ENCODE results near the gene ZBTB16. TPM values are rescaled to one million over a fixed set of nuclear protein-coding genes. Genes with fewer than 3 reads are reported as not detected.

ZBTB16 gene
- total RNA-seq, 2 donors from 2014 or later = 3.3 to 4.0 TPM

- Mint-ChIP-seq H3K4me3 (no peak overlapping the region), H3K27me3 (ENCODE audit: low read depth) (no peaks in the 10 kb centered on the region), H3K4me1 (ENCODE audit: low read depth) (peaks cover 40% of the 10 kb centered on the region), H3K9me3 (peaks cover 0 to 2% of the 10 kb centered on the region in 2 donors), H3K27ac (no peak overlapping the region), H3K36me3 (ENCODE audit: insufficient read depth in 2 of 2) (peaks cover 0 to 2% of the 10 kb centered on the region in 2 donors)
- DNase-seq (no peak), ATAC-seq (replicated peaks in 1 of 2) (no peak)
These were observed 94.9 kb downstream of the ZBTB16 start for GRCh38 chr11:114154271-114155047.

- no peak for DNase-seq
- Mint-ChIP-seq H3K27ac (no peak overlapping the region), H3K36me3 (ENCODE audit: insufficient read depth in 2 of 2) (peaks cover 0 to 2% of the 10 kb centered on the region in 2 donors), H3K9me3 (peaks cover 0 to 2% of the 10 kb centered on the region in 2 donors), H3K27me3 (ENCODE audit: low read depth) (no peaks in the 10 kb centered on the region), H3K4me1 (ENCODE audit: low read depth) (peaks cover 41% of the 10 kb centered on the region), H3K4me3 (no peak overlapping the region)
- ATAC-seq (replicated peaks in 1 of 2) = no peak
These were observed 95.6 kb downstream of the ZBTB16 start for GRCh38 chr11:114155116-114155515.

- Mint-ChIP-seq H3K36me3 (ENCODE audit: insufficient read depth in 2 of 2) (peaks cover under 1 to 2% of the 10 kb centered on the region in 2 donors), H3K4me1 (ENCODE audit: low read depth) (peaks cover 45% of the 10 kb centered on the region), H3K4me3 (no peak overlapping the region), H3K9me3 (peaks cover 0 to 2% of the 10 kb centered on the region in 2 donors), H3K27ac (no peak overlapping the region), H3K27me3 (ENCODE audit: low read depth) (no peaks in the 10 kb centered on the region)
- DNase-seq = no peak
- no peak for ATAC-seq (replicated peaks in 1 of 2)
These were observed 96.6 kb downstream of the ZBTB16 start for GRCh38 chr11:114156131-114156581.

- DNase-seq (no peak), ATAC-seq (replicated peaks in 1 of 2) (no peak)
- H3K36me3 Mint-ChIP-seq (ENCODE audit: insufficient read depth in 2 of 2) = peaks cover 2 to 4% of the 10 kb centered on the region in 2 donors
- peaks cover 47% of the 10 kb centered on the region for H3K4me1 Mint-ChIP-seq (ENCODE audit: low read depth)
- no peak overlapping the region for H3K4me3 Mint-ChIP-seq
- no peaks in the 10 kb centered on the region for H3K9me3 Mint-ChIP-seq
- no peaks in the 10 kb centered on the region for H3K27me3 Mint-ChIP-seq (ENCODE audit: low read depth)
- H3K27ac Mint-ChIP-seq = no peak overlapping the region
These were observed 97.3 kb downstream of the ZBTB16 start for GRCh38 chr11:114156782-114157181.

GRCh38 chr11:114157476-114158050 is 98.1 kb downstream of the ZBTB16 start:
- DNase-seq = no peak
- no peak overlapping the region for H3K4me3 Mint-ChIP-seq
- H3K9me3 Mint-ChIP-seq = no peaks in the 10 kb centered on the region
- no peaks in the 10 kb centered on the region for H3K27me3 Mint-ChIP-seq (ENCODE audit: low read depth)
- H3K4me1 Mint-ChIP-seq (ENCODE audit: low read depth) = peaks cover 39% of the 10 kb centered on the region
- H3K27ac Mint-ChIP-seq = no peak overlapping the region
- peaks cover 2 to 4% of the 10 kb centered on the region in 2 donors for H3K36me3 Mint-ChIP-seq (ENCODE audit: insufficient read depth in 2 of 2)
- ATAC-seq (replicated peaks in 1 of 2) = no peak

GRCh38 chr11:114158421-114158820 is 98.9 kb downstream of the ZBTB16 start:
- Mint-ChIP-seq H3K27ac (no peak overlapping the region), H3K4me3 (no peak overlapping the region), H3K27me3 (ENCODE audit: low read depth) (no peaks in the 10 kb centered on the region), H3K4me1 (ENCODE audit: low read depth) (peaks cover 43% of the 10 kb centered on the region), H3K9me3 (no peaks in the 10 kb centered on the region), H3K36me3 (ENCODE audit: insufficient read depth in 2 of 2) (peaks cover 2 to 4% of the 10 kb centered on the region in 2 donors)
- ATAC-seq (replicated peaks in 1 of 2) (no peak), DNase-seq (no peak)

- no peak for DNase-seq
- peaks cover 47% of the 10 kb centered on the region for H3K4me1 Mint-ChIP-seq (ENCODE audit: low read depth)
- ATAC-seq (replicated peaks in 1 of 2) = no peak
- H3K27ac Mint-ChIP-seq = no peak overlapping the region
- no peak overlapping the region for H3K4me3 Mint-ChIP-seq
- no peaks in the 10 kb centered on the region for H3K27me3 Mint-ChIP-seq (ENCODE audit: low read depth)
- peaks cover 2 to 4% of the 10 kb centered on the region in 2 donors for H3K36me3 Mint-ChIP-seq (ENCODE audit: insufficient read depth in 2 of 2)
- no peaks in the 10 kb centered on the region for H3K9me3 Mint-ChIP-seq
These were observed 99.4 kb downstream of the ZBTB16 start for GRCh38 chr11:114158886-114159285.

- Mint-ChIP-seq H3K27me3 (ENCODE audit: low read depth) (no peaks in the 10 kb centered on the region), H3K27ac (peak overlapping the region; percentile 18), H3K9me3 (no peaks in the 10 kb centered on the region), H3K4me1 (ENCODE audit: low read depth) (peaks cover 48% of the 10 kb centered on the region), H3K4me3 (peak overlapping the region; percentile 60 to 62), H3K36me3 (ENCODE audit: insufficient read depth in 2 of 2) (peaks cover 2 to 4% of the 10 kb centered on the region in 2 donors)
- DNase-seq (no peak), ATAC-seq (replicated peaks in 1 of 2) (peak in 1 of 2 donors; percentile 26)
These were observed 99.8 kb downstream of the ZBTB16 start for GRCh38 chr11:114159320-114159719.

- DNase-seq = peak; percentile 91 to 94
- ATAC-seq (replicated peaks in 1 of 2) = peak; percentile 92 to 96
- no peaks in the 10 kb centered on the region for H3K9me3 Mint-ChIP-seq
- H3K4me1 Mint-ChIP-seq (ENCODE audit: low read depth) = peaks cover 52% of the 10 kb centered on the region
- H3K27ac Mint-ChIP-seq = peak overlapping the region; percentile 62
- H3K36me3 Mint-ChIP-seq (ENCODE audit: insufficient read depth in 2 of 2) = peaks cover 2 to 4% of the 10 kb centered on the region in 2 donors
- no peaks in the 10 kb centered on the region for H3K27me3 Mint-ChIP-seq (ENCODE audit: low read depth)
- H3K4me3 Mint-ChIP-seq = peak overlapping the region; percentile 60 to 62
These were observed 100.5 kb downstream of the ZBTB16 start for GRCh38 chr11:114159802-114160632.

- Mint-ChIP-seq H3K36me3 (ENCODE audit: insufficient read depth in 2 of 2) (peaks cover 2 to 4% of the 10 kb centered on the region in 2 donors), H3K4me3 (peak overlapping the region in 1 of 2 donors; percentile 60), H3K27me3 (ENCODE audit: low read depth) (no peaks in the 10 kb centered on the region), H3K9me3 (no peaks in the 10 kb centered on the region), H3K27ac (no peak overlapping the region), H3K4me1 (ENCODE audit: low read depth) (peaks cover 57% of the 10 kb centered on the region)
- peak; percentile 18 to 22 for ATAC-seq (replicated peaks in 1 of 2)
- DNase-seq = no peak
These were observed 101.4 kb downstream of the ZBTB16 start for GRCh38 chr11:114160894-114161293.

- Mint-ChIP-seq H3K27ac (no peak overlapping the region), H3K9me3 (no peaks in the 10 kb centered on the region), H3K27me3 (ENCODE audit: low read depth) (no peaks in the 10 kb centered on the region), H3K36me3 (ENCODE audit: insufficient read depth in 2 of 2) (peaks cover 2 to 4% of the 10 kb centered on the region in 2 donors), H3K4me1 (ENCODE audit: low read depth) (peaks cover 64% of the 10 kb centered on the region), H3K4me3 (no peak overlapping the region)
- DNase-seq (no peak), ATAC-seq (replicated peaks in 1 of 2) (no peak)
These were observed 102.2 kb downstream of the ZBTB16 start for GRCh38 chr11:114161486-114162250.

- Mint-ChIP-seq H3K9me3 (no peaks in the 10 kb centered on the region), H3K27ac (no peak overlapping the region), H3K4me3 (no peak overlapping the region), H3K4me1 (ENCODE audit: low read depth) (peaks cover 70% of the 10 kb centered on the region), H3K36me3 (ENCODE audit: insufficient read depth in 2 of 2) (peaks cover 2 to 4% of the 10 kb centered on the region in 2 donors), H3K27me3 (ENCODE audit: low read depth) (no peaks in the 10 kb centered on the region)
- no peak for DNase-seq
- ATAC-seq (replicated peaks in 1 of 2) = no peak
These were observed 103.2 kb downstream of the ZBTB16 start for GRCh38 chr11:114162719-114163123.
